ENCODE data around the gene ULBP1. TPM values are rescaled to one million over a fixed set of nuclear protein-coding genes. Genes with fewer than 3 reads are reported as not detected.

Gene ULBP1
- total RNA-seq, 1 experiment from 2014 or later, result not detected

- intact Hi-C loops (cut with micrococcal nuclease), result no loop called here
- ChIA-PET POLR2A (no interaction called here), CTCF (interaction anchor here (0.6 kb wide), 1 partner anchor 73 kb away, joined by 3 read pairs; no protein-coding TSS in a partner anchor)
- no peak for DNase-seq (ENCODE audit: unreplicated experiment)
- Mint-ChIP-seq H3K9me3 (ENCODE audit: unreplicated experiment) (no peaks in the 10 kb centered on the region), H3K27ac (ENCODE audit: low read depth, unreplicated experiment) (no peak overlapping the region), H3K36me3 (ENCODE audit: insufficient read depth, unreplicated experiment) (no peaks in the 10 kb centered on the region), H3K27me3 (ENCODE audit: insufficient read depth, unreplicated experiment) (peaks cover 70% of the 10 kb centered on the region), H3K4me3 (ENCODE audit: unreplicated experiment) (no peak overlapping the region), H3K4me1 (ENCODE audit: insufficient read depth, unreplicated experiment) (no peaks in the 10 kb centered on the region)
- no peak for TF ChIP-seq CTCF (IDR thresholded peaks at IDR 0.05; ENCODE audit: unreplicated experiment)
- BruUV-seq (replicated peaks), result no TSS peak
These were observed 14.9 kb downstream of the ULBP1 start for GRCh38 chr6:149978610-149979009.

- intact Hi-C loops (cut with micrococcal nuclease), result no loop called here
- POLR2A ChIA-PET, result no interaction called here
- CTCF ChIA-PET, result interaction anchor here (1.1 kb wide), 1 partner anchor 16 kb away, joined by 3 read pairs; no protein-coding TSS in a partner anchor
- no peak for DNase-seq (ENCODE audit: unreplicated experiment)
- no peaks in the 10 kb centered on the region for H3K36me3 Mint-ChIP-seq (ENCODE audit: insufficient read depth, unreplicated experiment)
- H3K4me3 Mint-ChIP-seq (ENCODE audit: unreplicated experiment), result no peak overlapping the region
- no peak overlapping the region for H3K27ac Mint-ChIP-seq (ENCODE audit: low read depth, unreplicated experiment)
- H3K9me3 Mint-ChIP-seq (ENCODE audit: unreplicated experiment), result no peaks in the 10 kb centered on the region
- BruUV-seq (replicated peaks), result no TSS peak
- H3K27me3 Mint-ChIP-seq (ENCODE audit: insufficient read depth, unreplicated experiment), result peaks cover 73% of the 10 kb centered on the region
- no peak for TF ChIP-seq CTCF (IDR thresholded peaks at IDR 0.05; ENCODE audit: unreplicated experiment)
- no peaks in the 10 kb centered on the region for H3K4me1 Mint-ChIP-seq (ENCODE audit: insufficient read depth, unreplicated experiment)
These were observed 15.6 kb downstream of the ULBP1 start for GRCh38 chr6:149979293-149979692.

GRCh38 chr6:149983145-149983544 is 19.4 kb downstream of the ULBP1 start:
- peaks cover 89% of the 10 kb centered on the region for H3K27me3 Mint-ChIP-seq (ENCODE audit: insufficient read depth, unreplicated experiment)
- no TSS peak for BruUV-seq (replicated peaks)
- H3K9me3 Mint-ChIP-seq (ENCODE audit: unreplicated experiment), result peaks cover 4% of the 10 kb centered on the region
- POLR2A ChIA-PET, result no interaction called here
- no peaks in the 10 kb centered on the region for H3K4me1 Mint-ChIP-seq (ENCODE audit: insufficient read depth, unreplicated experiment)
- no peak overlapping the region for H3K27ac Mint-ChIP-seq (ENCODE audit: low read depth, unreplicated experiment)
- no peak for TF ChIP-seq CTCF (IDR thresholded peaks at IDR 0.05; ENCODE audit: unreplicated experiment)
- no peak overlapping the region for H3K4me3 Mint-ChIP-seq (ENCODE audit: unreplicated experiment)
- intact Hi-C loops (cut with micrococcal nuclease), result no loop called here
- DNase-seq (ENCODE audit: unreplicated experiment), result no peak
- H3K36me3 Mint-ChIP-seq (ENCODE audit: insufficient read depth, unreplicated experiment), result no peaks in the 10 kb centered on the region
- CTCF ChIA-PET, result no interaction called here

- Mint-ChIP-seq H3K9me3 (ENCODE audit: unreplicated experiment) (peaks cover 10% of the 10 kb centered on the region), H3K4me1 (ENCODE audit: insufficient read depth, unreplicated experiment) (no peaks in the 10 kb centered on the region), H3K27me3 (ENCODE audit: insufficient read depth, unreplicated experiment) (peaks cover 91% of the 10 kb centered on the region), H3K36me3 (ENCODE audit: insufficient read depth, unreplicated experiment) (no peaks in the 10 kb centered on the region), H3K4me3 (ENCODE audit: unreplicated experiment) (no peak overlapping the region), H3K27ac (ENCODE audit: low read depth, unreplicated experiment) (no peak overlapping the region)
- TF ChIP-seq CTCF (IDR thresholded peaks at IDR 0.05; ENCODE audit: unreplicated experiment), result no peak
- no TSS peak for BruUV-seq (replicated peaks)
- ChIA-PET CTCF (no interaction called here), POLR2A (no interaction called here)
- no peak for DNase-seq (ENCODE audit: unreplicated experiment)
- intact Hi-C loops (cut with micrococcal nuclease), result no loop called here
These were observed 21.0 kb downstream of the ULBP1 start for GRCh38 chr6:149984773-149985172.

All from MCF 10A (cell line).